ENCODE results near the gene RLBP1.

GRCh38 chr15:89167267-89168176 is 53.9 kb downstream of the RLBP1 start:
- TF ChIP-seq TAF1 (CRISPR knock-in tag; IDR thresholded peaks at IDR 0.05) (no peak), HIC2 (CRISPR knock-in tag; IDR thresholded peaks at IDR 0.05; ENCODE audit: low read depth) (no peak), CTCF (CRISPR knock-in tag; IDR thresholded peaks at IDR 0.05) (no peak), ZFAT (CRISPR knock-in tag; conservative IDR thresholded peaks at IDR 0.05) (no peak), POLR2AphosphoS5 (IDR thresholded peaks at IDR 0.05; ENCODE audit: low read depth, low read length) (no peak), MED1 (CRISPR knock-in tag; IDR thresholded peaks at IDR 0.05) (no peak), JUN (CRISPR knock-in tag; IDR thresholded peaks at IDR 0.05) (no peak), ZBTB8A (CRISPR knock-in tag; IDR thresholded peaks at IDR 0.05; ENCODE audit: borderline replicate concordance, low read depth) (no peak)

Measured in HepG2 (cell line).